ENCODE measurements around the gene KIF1B.
"Not testable (repeated sequence)": the region's sequence is repeated elsewhere in the genome, so short reads cannot be mapped to it uniquely, and the experiment has no call there.

- not testable (repeated sequence) for TF ChIP-seq POLR2A (IDR thresholded peaks at IDR 0.05; ENCODE audit: low read depth, low read length); POLR2AphosphoS5 (IDR thresholded peaks at IDR 0.05; ENCODE audit: low read depth, low read length); TAF1 (IDR thresholded peaks at IDR 0.05; ENCODE audit: low read depth, low read length); SPI1 (IDR thresholded peaks at IDR 0.05; ENCODE audit: low read depth, low read length); POU2F2 (IDR thresholded peaks at IDR 0.05; ENCODE audit: low read depth, low read length); PAX5 (IDR thresholded peaks at IDR 0.05; ENCODE audit: insufficient read depth, low read length, severe bottlenecking)
Measured at GRCh38 chr1:10259547-10259946, 49.2 kb downstream of the KIF1B start.
